Osteocyte (in vitro differentiated cells): ENCODE results near the gene RIPK1. TPM values are rescaled to one million over a fixed set of nuclear protein-coding genes. Genes with fewer than 3 reads are reported as not detected.

Experiments
- DNase-seq: peaks from one replicate; pipeline ENCODE4 v3.0.0; 2021; ENCODE audit warnings: mixed read lengths; ENCODE audit not compliant: unreplicated experiment; ENCODE audit errors: extremely low spot score
- H3K27ac Mint-ChIP-seq: one replicate; pipeline ENCODE4 v1.8.0; 2021; ENCODE audit warnings: mild to moderate bottlenecking, mixed read lengths; ENCODE audit not compliant: unreplicated experiment
- H3K27me3 Mint-ChIP-seq: one replicate; pipeline ENCODE4 v1.8.0; 2021; ENCODE audit warnings: mixed read lengths; ENCODE audit not compliant: unreplicated experiment
- H3K36me3 Mint-ChIP-seq: one replicate; pipeline ENCODE4 v1.8.0; 2021; ENCODE audit warnings: mixed read lengths; ENCODE audit not compliant: unreplicated experiment
- H3K4me1 Mint-ChIP-seq: one replicate; pipeline ENCODE4 v1.8.0; 2021; ENCODE audit warnings: mixed read lengths; ENCODE audit not compliant: unreplicated experiment
- H3K4me3 Mint-ChIP-seq: one replicate; pipeline ENCODE4 v1.8.0; 2021; ENCODE audit warnings: mild to moderate bottlenecking, moderate library complexity, mixed read lengths; ENCODE audit not compliant: unreplicated experiment
- H3K9me3 Mint-ChIP-seq: one replicate; pipeline ENCODE4 v1.8.0; 2021; ENCODE audit warnings: mixed read lengths; ENCODE audit not compliant: unreplicated experiment
- CTCF ChIP-seq: fragments of 200-600 bp; sonication (generic); IDR thresholded peaks from 2 replicates; pipeline ENCODE4 v1.5.0; 2021; ENCODE audit warnings: antibody characterized with exemption, mild to moderate bottlenecking, moderate library complexity
- total RNA-seq: library from RNA; stranded (reverse); gene quantifications from 2 replicates; pipeline ENCODE4 v1.2.1, GENCODE V29; 2021

RIPK1 gene
- total RNA-seq, 1 donor from 2014 or later, result 28.1 TPM

- Mint-ChIP-seq H3K27ac (no peak overlapping the region), H3K4me3 (no peak overlapping the region), H3K27me3 (no peaks in the 10 kb centered on the region), H3K9me3 (peaks cover 3% of the 10 kb centered on the region), H3K4me1 (no peaks in the 10 kb centered on the region), H3K36me3 (no peaks in the 10 kb centered on the region)
- DNase-seq, result no peak
- TF ChIP-seq CTCF, result no peak
These were observed 34.6 kb upstream of the RIPK1 start for GRCh38 chr6:3033652-3034051.

- no peak for DNase-seq
- Mint-ChIP-seq H3K27ac (no peak overlapping the region), H3K9me3 (peaks cover 3% of the 10 kb centered on the region), H3K36me3 (no peaks in the 10 kb centered on the region), H3K27me3 (no peaks in the 10 kb centered on the region), H3K4me1 (no peaks in the 10 kb centered on the region), H3K4me3 (no peak overlapping the region)
- TF ChIP-seq CTCF, result no peak
These were observed 32.9 kb upstream of the RIPK1 start for GRCh38 chr6:3035397-3035796.

- no peak overlapping the region for H3K27ac Mint-ChIP-seq
- no peak for TF ChIP-seq CTCF
- H3K27me3 Mint-ChIP-seq, result no peaks in the 10 kb centered on the region
- H3K4me3 Mint-ChIP-seq, result no peak overlapping the region
- no peaks in the 10 kb centered on the region for H3K36me3 Mint-ChIP-seq
- peaks cover 8% of the 10 kb centered on the region for H3K4me1 Mint-ChIP-seq
- DNase-seq, result no peak
- peaks cover 3% of the 10 kb centered on the region for H3K9me3 Mint-ChIP-seq
These were observed 31.2 kb upstream of the RIPK1 start for GRCh38 chr6:3036861-3037637.

- peaks cover 8% of the 10 kb centered on the region for H3K4me1 Mint-ChIP-seq
- TF ChIP-seq CTCF, result no peak
- no peaks in the 10 kb centered on the region for H3K27me3 Mint-ChIP-seq
- no peak for DNase-seq
- no peak overlapping the region for H3K27ac Mint-ChIP-seq
- no peak overlapping the region for H3K4me3 Mint-ChIP-seq
- H3K9me3 Mint-ChIP-seq, result peaks cover 3% of the 10 kb centered on the region
- H3K36me3 Mint-ChIP-seq, result no peaks in the 10 kb centered on the region
These were observed 30.5 kb upstream of the RIPK1 start for GRCh38 chr6:3037638-3038365.

- H3K27me3 Mint-ChIP-seq, result no peaks in the 10 kb centered on the region
- no peaks in the 10 kb centered on the region for H3K36me3 Mint-ChIP-seq
- no peak overlapping the region for H3K27ac Mint-ChIP-seq
- peaks cover 3% of the 10 kb centered on the region for H3K9me3 Mint-ChIP-seq
- no peak for DNase-seq
- no peak for TF ChIP-seq CTCF
- H3K4me1 Mint-ChIP-seq, result peaks cover 8% of the 10 kb centered on the region
- no peak overlapping the region for H3K4me3 Mint-ChIP-seq
These were observed 28.9 kb upstream of the RIPK1 start for GRCh38 chr6:3039384-3039783.
